Fibroblast of lung (primary cell): ENCODE data around the gene SBSN.

Source experiments
- CTCF ChIP-seq, 2 donors: IDR thresholded peaks in 1 of 2; conservative IDR thresholded peaks in 1 of 2; 1 replicate in 1 of 2; 2 replicates in 1 of 2; pipeline ENCODE4 v1.5.1; 2011 to 2012; ENCODE audit warnings: low read length in 2 of 2, control low read depth in 1 of 2, inconsistent platforms in 1 of 2, low read depth in 1 of 2, mild to moderate bottlenecking in 1 of 2
- EZH2 ChIP-seq: IDR thresholded peaks from 2 replicates; pipeline ENCODE4 v1.5.1; 2012; ENCODE audit warnings: low read length, control low read depth, mild to moderate bottlenecking; ENCODE audit errors: missing control alignments

GRCh38 chr19:35495107-35496064 lies 32.7 kb downstream of the SBSN start:
- no peak for TF ChIP-seq EZH2
- peak; percentile 89 to 95 for TF ChIP-seq CTCF (conservative IDR thresholded peaks at IDR 0.05 in 1 of 2, IDR thresholded peaks at IDR 0.05 in 1 of 2; ENCODE audit: low read depth in 1 of 2, low read length in 2 of 2)
